CD4-positive, alpha-beta T cell treated with Interferon gamma for 1 hour (primary cell): ENCODE results near the gene WIPI1.
"Not testable (repeated sequence)": the region's sequence is repeated elsewhere in the genome, so short reads cannot be mapped to it uniquely, and the experiment has no call there.

Experiments used
- DNase-seq: peaks from one replicate; pipeline ENCODE4 v3.0.0-alpha.2; 2020

The WIPI1 gene

GRCh38 chr17:68435876-68436842, 21.1 kb downstream of the WIPI1 start:
- peak; percentile 77 for DNase-seq

GRCh38 chr17:68435361-68435760, 21.9 kb downstream of the WIPI1 start:
- no peak for DNase-seq

- no peak for DNase-seq
Observed at GRCh38 chr17:68433911-68434508, 23.3 kb downstream of the WIPI1 start.

DNA sequence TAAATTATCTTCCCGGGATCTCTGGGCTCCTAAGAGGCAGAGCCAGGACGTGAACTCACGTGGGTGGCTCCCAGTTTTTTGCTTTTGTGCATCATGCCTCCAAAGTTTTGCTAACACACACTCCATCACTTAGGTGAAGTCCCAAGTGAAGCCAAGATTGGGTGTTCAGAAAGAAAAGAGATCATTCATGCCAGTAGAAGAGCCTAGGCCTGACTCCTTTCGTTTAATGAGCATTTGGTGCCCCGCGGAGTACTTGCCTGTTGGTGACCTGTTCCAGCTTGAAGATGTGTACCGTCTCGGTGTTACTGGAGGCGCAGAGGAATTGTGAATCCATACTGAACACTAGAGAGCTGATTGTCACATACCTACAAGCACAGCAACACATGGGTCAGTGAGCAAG, 24.1 kb downstream of the WIPI1 start:
- DNase-seq = no peak

DNA sequence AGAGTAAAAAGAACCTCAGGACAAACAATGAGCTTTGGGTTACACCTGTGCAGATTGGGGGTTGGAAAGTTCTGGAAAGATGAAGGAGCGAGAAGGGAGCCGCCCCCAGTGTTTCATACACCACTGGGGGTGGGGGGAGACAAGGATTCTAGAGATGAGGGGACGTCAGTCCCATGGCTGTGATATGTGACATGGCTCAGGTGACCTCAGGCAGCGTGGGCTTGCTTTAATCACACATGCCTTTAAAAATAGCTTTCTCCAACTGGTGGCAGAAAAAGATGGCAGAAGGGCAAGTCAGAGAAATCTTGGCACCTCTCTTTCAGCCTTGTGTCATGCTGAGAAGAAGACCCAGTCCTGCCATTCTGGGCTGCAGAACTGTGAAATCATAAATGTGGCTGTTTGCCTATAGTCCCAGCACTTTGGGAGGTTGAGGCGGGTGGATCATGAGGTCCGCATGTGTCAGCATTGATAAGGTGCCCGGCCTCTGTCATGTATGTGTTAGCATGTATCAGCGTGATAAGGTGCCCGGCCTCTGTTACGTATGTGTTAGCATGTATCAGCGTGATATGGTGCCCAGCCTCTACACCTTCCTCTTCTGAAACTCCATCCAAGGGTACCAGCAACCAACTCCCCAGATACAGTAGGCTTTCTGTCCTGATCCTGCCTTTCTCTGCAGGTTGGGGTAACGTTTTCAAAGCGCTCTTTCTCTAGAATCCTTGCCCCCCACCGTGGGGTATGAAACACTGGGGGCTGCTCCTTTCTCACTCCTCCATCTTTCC, 25.0 kb downstream of the WIPI1 start:
- no peak for DNase-seq

DNA sequence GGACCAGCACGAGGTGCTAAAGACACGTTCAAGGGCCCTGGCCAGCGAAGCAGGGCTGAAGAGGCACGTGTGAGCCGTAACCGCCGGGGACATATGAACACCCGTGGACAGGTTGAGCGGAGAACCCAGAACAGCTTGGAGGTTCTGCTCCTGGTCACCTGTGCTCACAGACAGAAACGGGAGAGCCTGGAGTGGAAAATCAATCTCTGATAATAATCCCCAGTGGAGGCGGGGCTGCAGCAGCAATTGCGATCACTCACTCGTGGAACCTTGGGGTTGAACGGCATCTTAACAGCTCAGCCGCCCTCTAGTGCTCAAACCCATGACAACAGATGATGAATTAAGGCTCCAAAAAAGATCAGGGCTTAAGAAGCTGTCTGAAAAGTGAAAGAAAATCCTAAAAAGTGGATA, 25.6 kb downstream of the WIPI1 start:
- peak; percentile 26 for DNase-seq

- DNase-seq = no peak
Observed at GRCh38 chr17:68431045-68431608, 26.2 kb downstream of the WIPI1 start.

- no peak for DNase-seq
Observed at GRCh38 chr17:68429881-68430280, 27.4 kb downstream of the WIPI1 start.

DNA sequence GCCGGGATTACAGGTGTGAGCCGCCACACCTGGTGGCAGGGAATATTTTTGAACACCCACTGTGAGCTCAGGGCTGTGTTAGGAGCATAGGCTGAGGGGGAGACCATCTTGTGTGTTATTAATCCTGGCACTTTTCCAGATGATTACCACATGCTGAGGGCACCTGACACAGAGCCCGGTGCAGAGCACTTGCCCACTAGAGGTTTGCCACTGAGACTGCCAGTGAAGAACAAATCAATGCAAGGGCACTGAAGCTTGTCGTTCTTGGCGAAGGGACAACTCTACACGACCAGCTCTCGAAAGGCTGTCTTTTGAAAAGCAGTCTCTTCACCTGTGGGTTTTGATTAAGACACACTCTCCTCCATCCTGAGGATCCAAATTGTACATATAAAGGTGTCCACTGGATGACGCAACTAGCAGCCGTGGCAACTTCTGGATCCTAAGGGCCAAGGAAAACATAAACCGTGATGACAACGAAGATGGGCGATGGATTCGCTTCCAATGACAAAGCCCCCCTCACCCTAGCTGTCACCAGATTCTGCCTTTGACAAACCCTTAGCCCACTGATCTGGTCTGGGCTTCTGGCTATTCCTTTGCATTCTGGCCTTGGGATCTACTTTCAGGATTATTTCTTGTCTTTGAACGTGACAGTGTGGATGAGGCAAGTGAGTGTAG, 28.7 kb downstream of the WIPI1 start:
- DNase-seq = no peak

DNA sequence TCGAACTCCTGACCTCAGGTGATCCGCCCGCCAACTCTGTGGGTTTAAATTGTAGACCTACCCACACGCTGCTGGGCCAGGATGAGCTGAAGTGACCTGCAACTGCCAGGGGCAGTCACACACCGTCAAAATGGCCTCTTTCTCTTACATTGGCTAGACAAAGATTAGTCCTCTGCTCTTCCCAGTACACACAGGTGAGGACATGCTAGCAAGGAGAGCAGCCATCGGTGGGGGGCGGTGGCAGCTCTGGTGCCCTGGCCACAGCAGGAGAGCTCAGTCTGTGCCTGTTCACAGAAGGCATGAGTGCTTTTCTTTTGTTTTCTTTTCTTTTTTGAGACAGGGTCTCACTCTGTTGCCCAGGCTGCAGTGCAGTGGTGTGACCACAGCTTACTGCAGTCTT, 29.7 kb downstream of the WIPI1 start:
- DNase-seq = no peak

DNA sequence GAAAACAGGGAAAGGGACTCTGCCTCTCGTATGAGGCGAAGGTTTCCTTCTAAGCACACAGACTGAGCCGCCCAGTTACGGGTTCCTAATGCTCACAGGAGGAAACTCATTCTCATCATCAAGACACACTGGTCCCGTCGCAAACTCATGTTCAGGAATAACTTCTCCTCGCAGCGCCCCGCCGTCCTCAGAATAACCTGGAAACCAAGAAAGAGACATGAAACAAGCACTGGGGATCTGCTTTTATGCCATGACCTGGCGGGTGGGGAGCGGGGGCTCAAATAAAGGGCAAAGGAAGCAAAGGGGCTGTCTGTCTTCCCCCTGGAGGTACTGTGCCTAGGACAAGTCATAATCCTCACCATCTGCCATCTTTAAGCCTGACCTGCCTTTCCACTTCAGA, 31.3 kb downstream of the WIPI1 start:
- no peak for DNase-seq

- DNase-seq = no peak
Observed at GRCh38 chr17:68424861-68425260, 32.4 kb downstream of the WIPI1 start.

DNA sequence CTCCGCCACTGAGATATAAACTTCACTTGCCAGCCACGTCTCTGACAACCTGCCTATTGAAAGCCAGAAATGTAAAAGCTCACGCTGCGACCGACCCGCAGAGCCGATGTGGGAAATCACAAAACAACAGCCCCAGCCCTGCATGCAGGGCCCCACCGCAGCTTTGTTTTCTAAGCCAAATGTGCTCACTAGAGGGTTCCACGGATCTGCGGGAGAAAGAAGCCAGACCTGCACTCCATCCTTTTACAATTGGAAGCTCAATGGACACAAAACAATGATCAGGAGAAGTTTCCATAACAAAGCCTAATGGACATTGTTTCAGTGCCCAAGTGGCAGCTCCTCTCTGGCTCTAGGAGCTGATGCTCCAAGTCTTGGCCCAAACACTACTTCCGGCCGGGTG, 33.1 kb downstream of the WIPI1 start:
- DNase-seq = no peak

GRCh38 chr17:68423251-68423650, 34.0 kb downstream of the WIPI1 start:
- no peak for DNase-seq

DNA sequence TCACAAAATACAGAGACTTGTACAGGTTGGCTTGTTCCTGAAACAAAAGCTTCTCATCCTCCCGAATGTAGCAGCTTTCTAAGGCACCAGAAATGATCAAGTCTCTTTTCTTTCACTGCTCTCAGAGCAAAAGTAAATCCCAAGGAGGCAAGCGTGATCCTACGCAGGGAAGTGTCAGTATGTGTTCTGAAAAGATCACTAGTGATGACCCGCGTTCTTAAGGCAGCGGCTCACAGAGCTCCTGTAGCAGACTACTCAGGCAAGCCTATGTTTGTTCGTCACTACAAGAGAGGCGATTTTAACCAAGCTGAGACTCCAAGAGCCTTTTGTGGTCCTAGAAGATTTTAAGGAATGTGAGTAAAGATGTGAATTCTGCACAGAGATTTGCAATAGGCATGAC, 34.5 kb downstream of the WIPI1 start:
- DNase-seq = no peak

DNA sequence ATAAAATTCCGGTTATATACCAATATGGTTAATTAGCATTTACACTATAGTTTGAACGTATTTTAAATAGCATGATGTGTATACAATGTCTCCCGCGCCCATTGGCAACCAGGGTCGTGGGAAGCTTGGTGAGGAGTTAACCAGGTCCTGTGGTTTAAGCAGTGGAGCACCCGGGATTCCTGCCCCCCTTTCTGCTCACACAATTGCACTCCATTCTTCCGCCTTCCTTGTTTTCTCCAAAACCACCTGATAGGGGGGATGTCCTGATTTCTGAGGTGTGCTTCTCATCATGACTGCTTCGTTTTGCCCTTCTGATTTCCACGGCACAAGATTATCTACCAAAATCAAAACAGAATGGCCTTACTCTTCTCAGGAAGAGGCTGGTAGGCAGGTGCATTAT, 35.8 kb downstream of the WIPI1 start:
- DNase-seq = no peak

GRCh38 chr17:68420065-68420464, 37.2 kb downstream of the WIPI1 start:
- DNase-seq = no peak

GRCh38 chr17:68418876-68419275, 38.4 kb downstream of the WIPI1 start:
- DNase-seq = no peak

GRCh38 chr17:68417317-68417716, 40.0 kb downstream of the WIPI1 start:
- DNase-seq = no peak

- not testable (repeated sequence) for DNase-seq
Observed at GRCh38 chr17:68414901-68415300, 42.4 kb downstream of the WIPI1 start.

GRCh38 chr17:68413597-68414560, 43.4 kb downstream of the WIPI1 start:
- peak; percentile 70 for DNase-seq
